HG03039 (cell line): ENCODE measurements around the gene FIBCD1.

ENCODE experiments used
- ATAC-seq: cut with Tn5 transposase; IDR thresholded peaks from one replicate; pipeline ENCODE4 v1.9.1; 2021; ENCODE audit warnings: mild to moderate bottlenecking, moderate library complexity; ENCODE audit not compliant: unreplicated experiment

Gene FIBCD1

GRCh38 chr9:130923611-130924447 is 15.2 kb downstream of the FIBCD1 start:
- ATAC-seq, result no peak

- no peak for ATAC-seq
These were observed 16.0 kb downstream of the FIBCD1 start for GRCh38 chr9:130922893-130923610.

GRCh38 chr9:130921989-130922892 is 16.8 kb downstream of the FIBCD1 start:
- ATAC-seq, result no peak

- ATAC-seq, result no peak
These were observed 17.6 kb downstream of the FIBCD1 start for GRCh38 chr9:130921300-130921988.

- no peak for ATAC-seq
These were observed 18.2 kb downstream of the FIBCD1 start for GRCh38 chr9:130920762-130921299.

GRCh38 chr9:130920233-130920632 is 18.8 kb downstream of the FIBCD1 start:
- no peak for ATAC-seq

- ATAC-seq, result no peak
These were observed 19.4 kb downstream of the FIBCD1 start for GRCh38 chr9:130919559-130920145.

- no peak for ATAC-seq
These were observed 20.1 kb downstream of the FIBCD1 start for GRCh38 chr9:130918826-130919558.

GRCh38 chr9:130918101-130918825 is 20.8 kb downstream of the FIBCD1 start:
- no peak for ATAC-seq

- no peak for ATAC-seq
These were observed 21.7 kb downstream of the FIBCD1 start for GRCh38 chr9:130917168-130917960.

- no peak for ATAC-seq
These were observed 24.0 kb downstream of the FIBCD1 start for GRCh38 chr9:130915096-130915447.

- no peak for ATAC-seq
These were observed 24.5 kb downstream of the FIBCD1 start for GRCh38 chr9:130914417-130915095.

GRCh38 chr9:130913599-130914416 is 25.2 kb downstream of the FIBCD1 start:
- ATAC-seq, result no peak

GRCh38 chr9:130912932-130913598 is 26.0 kb downstream of the FIBCD1 start:
- no peak for ATAC-seq

GRCh38 chr9:130911254-130912049 is 27.6 kb downstream of the FIBCD1 start:
- no peak for ATAC-seq
